IMR-90 (cell line): ENCODE measurements around the gene SNED1.

Experiments used
- BHLHE40 ChIP-seq: fragments of 150-350 bp; IDR thresholded peaks from 2 replicates; pipeline ENCODE4 v1.6.1; 2016; ENCODE audit warnings: mild to moderate bottlenecking, low read depth, low read length
- CEBPB ChIP-seq: IDR thresholded peaks from 2 replicates; pipeline ENCODE4 v1.6.1; 2012; ENCODE audit warnings: low read depth, low read length, improper control_type of control experiment
- CHD1 ChIP-seq: IDR thresholded peaks from 2 replicates; pipeline ENCODE4 v1.6.1; 2012; ENCODE audit warnings: low read depth, low read length, improper control_type of control experiment
- CTCF ChIP-seq: conservative IDR thresholded peaks from 2 replicates; pipeline ENCODE4 v1.5.1; 2012; ENCODE audit warnings: mild to moderate bottlenecking, low read depth, low read length, improper control_type of control experiment
- MAFK ChIP-seq: IDR thresholded peaks from 2 replicates; pipeline ENCODE4 v1.6.1; 2012; ENCODE audit warnings: low read depth, low read length, improper control_type of control experiment
- MAZ ChIP-seq: IDR thresholded peaks from 2 replicates; pipeline ENCODE4 v1.6.1; 2012; ENCODE audit warnings: low read depth, mild to moderate bottlenecking, low read length, improper control_type of control experiment, moderate library complexity, borderline replicate concordance
- MXI1 ChIP-seq: IDR thresholded peaks from 2 replicates; pipeline ENCODE4 v1.6.1; 2012; ENCODE audit warnings: low read depth, mild to moderate bottlenecking, low read length, moderate library complexity, borderline replicate concordance
- NFE2L2 ChIP-seq: fragments of 150-350 bp; IDR thresholded peaks from 2 replicates; pipeline ENCODE4 v1.6.1; 2016; ENCODE audit warnings: low read depth, mild to moderate bottlenecking, low read length
- POLR2A ChIP-seq: IDR thresholded peaks from 2 replicates; pipeline ENCODE4 v1.6.1; 2012; ENCODE audit warnings: mild to moderate bottlenecking, low read depth, low read length
- RAD21 ChIP-seq: IDR thresholded peaks from 2 replicates; pipeline ENCODE4 v1.6.1; 2012; ENCODE audit warnings: low read length, improper control_type of control experiment
- RCOR1 ChIP-seq: IDR thresholded peaks from 2 replicates; pipeline ENCODE4 v1.6.1; 2012; ENCODE audit warnings: mild to moderate bottlenecking, low read length, improper control_type of control experiment; ENCODE audit not compliant: insufficient replicate concordance
- RFX5 ChIP-seq: IDR thresholded peaks from 2 replicates; pipeline ENCODE4 v1.8.0; 2012; ENCODE audit warnings: low read depth, mild to moderate bottlenecking, low read length, moderate library complexity
- SMC3 ChIP-seq: fragments of 150-350 bp; IDR thresholded peaks from 2 replicates; pipeline ENCODE4 v1.6.1; 2016; ENCODE audit warnings: low read depth, mild to moderate bottlenecking, antibody characterized with exemption, low read length, moderate library complexity
- USF2 ChIP-seq: fragments of 150-350 bp; IDR thresholded peaks from 2 replicates; pipeline ENCODE4 v1.6.1; 2017; ENCODE audit warnings: mild to moderate bottlenecking, antibody characterized with exemption, low read length, low read depth

GRCh38 chr2:240957656-240958365 lies 40.6 kb upstream of the SNED1 start:
- TF ChIP-seq CTCF = no peak
- TF ChIP-seq MAZ = no peak
- no peak for TF ChIP-seq SMC3
- no peak for TF ChIP-seq USF2
- no peak for TF ChIP-seq RFX5
- no peak for TF ChIP-seq RAD21
- no peak for TF ChIP-seq POLR2A
- TF ChIP-seq MAFK = no peak
- no peak for TF ChIP-seq BHLHE40
- no peak for TF ChIP-seq RCOR1
- no peak for TF ChIP-seq MXI1
- no peak for TF ChIP-seq CHD1
- TF ChIP-seq CEBPB = no peak
- no peak for TF ChIP-seq NFE2L2
